ENCODE results near the gene HOXB3. TPM values are rescaled to one million over a fixed set of nuclear protein-coding genes. Genes with fewer than 3 reads are reported as not detected.
A peak's percentile ranks its signal among the peaks of the same experiment; 100 is the strongest.

The HOXB3 gene
- 100 to 1,000 TPM; 105 to 150 (median 118) TPM for polyA plus RNA-seq (ENCODE audit: insufficient read length in 3 of 3)

DNA sequence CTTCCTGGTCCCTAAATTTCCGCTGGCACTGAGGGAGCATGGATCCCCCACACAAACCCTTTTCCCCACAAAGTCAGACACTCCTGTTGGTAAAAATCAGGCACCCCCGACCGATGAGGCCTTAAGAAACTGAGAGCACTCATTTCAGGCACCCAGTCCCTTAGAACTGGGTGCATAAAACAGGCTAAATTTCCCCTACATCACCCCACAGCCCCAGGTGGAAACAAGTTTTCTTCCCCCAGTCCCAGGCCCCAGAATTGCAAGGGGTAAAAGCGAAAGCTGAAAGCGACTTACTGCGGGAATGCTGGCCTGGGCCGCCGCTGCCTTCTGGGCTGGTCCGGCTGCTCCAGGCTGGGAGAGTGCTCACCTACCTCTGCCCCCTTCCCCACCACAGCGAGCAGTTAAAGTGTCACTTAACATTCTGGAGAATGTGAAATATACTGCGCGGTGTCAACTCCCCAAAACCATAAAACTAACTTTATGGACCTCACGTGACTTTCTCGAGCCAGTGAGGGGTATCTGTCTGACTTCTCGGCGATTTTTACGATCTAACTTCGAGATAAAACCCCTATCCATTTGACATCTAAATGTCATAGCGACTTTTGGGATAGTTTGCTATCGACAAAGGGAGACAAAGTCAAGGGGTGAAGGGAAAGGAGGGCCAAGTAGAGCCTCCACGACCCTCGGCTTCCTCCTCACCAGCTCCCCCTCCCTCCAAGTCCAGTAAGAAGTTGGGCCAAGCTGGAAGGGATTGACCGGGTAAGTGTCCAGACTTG is at the start of gene HOXB3:
Gene HOXB3 (minus strand): TSS at position 411 of the 776 bp plus-strand sequence. CDS start 37,767 bp downstream, outside the sequence.
- DNase-seq (ENCODE audit: low read depth in 3 of 3, low spot score in 2 of 3), result peak in 2 of 3 donors; percentile 92

DNA sequence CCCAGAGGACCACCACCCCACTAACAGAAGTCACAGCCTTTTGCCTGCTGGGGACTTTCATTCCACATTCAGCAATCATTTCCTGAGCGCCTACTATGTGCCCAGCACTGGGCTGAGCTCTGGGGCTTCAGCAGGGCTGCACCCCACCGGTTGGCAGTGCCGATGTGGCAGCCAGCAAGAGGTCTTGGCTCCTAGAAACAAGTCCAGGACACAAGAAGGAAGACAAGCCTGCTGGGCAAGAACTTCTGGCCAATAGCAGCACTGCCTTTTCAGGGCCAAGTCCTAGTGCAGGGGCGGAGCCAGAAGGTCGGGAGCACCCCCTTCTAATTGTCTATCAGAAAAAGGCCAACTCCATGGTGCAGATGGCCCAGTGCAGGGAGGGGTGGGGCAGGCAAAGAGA is 49.1 kb upstream of the HOXB3 start:
- no peak for DNase-seq (ENCODE audit: low read depth in 3 of 3, low spot score in 2 of 3)

DNA sequence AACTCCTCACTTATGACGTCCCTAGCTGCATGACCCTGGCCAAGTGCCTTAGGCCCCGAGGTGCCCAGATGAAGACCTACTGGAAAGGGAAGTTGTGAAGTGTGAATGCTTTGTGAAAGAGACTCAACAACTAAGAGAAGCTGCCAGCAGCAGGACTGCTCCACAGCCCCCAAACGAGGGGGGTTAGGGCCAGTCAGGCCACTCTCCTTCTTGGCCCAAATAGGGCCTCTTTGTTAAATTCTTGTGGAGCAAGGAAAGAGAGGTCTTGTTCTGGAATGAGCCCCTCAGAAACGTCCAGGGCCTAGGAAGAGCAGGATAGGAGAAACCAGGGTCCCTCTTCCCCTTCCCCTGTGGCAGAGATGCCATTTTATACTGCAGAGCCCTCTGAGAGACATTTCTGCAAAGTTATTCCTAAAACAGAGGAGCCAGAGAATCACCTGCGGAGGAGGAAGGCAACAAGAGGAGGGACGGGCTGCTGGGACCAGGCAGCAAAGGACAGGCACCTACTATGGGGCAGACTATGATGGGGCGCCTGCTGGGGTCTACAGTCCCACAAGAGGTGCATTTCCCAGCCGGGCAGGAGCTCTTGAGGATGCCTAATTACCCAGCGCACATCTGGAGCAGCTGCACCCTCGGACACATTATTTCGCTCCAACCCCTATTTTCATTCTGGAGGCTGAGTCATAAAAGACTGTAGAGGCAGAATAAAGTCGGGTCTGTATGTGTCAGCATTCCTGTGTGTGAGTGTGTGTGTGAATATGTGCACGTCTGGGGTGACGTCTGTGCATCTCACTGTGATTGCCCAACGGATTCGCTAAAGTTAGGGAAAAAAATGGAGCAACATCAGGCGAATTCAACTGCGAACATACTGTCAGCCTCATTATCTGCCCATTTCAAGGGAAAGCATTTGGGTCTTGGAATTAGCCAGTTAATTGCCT is 47.6 kb upstream of the HOXB3 start:
- no peak for DNase-seq (ENCODE audit: low read depth in 3 of 3, low spot score in 2 of 3)

DNA sequence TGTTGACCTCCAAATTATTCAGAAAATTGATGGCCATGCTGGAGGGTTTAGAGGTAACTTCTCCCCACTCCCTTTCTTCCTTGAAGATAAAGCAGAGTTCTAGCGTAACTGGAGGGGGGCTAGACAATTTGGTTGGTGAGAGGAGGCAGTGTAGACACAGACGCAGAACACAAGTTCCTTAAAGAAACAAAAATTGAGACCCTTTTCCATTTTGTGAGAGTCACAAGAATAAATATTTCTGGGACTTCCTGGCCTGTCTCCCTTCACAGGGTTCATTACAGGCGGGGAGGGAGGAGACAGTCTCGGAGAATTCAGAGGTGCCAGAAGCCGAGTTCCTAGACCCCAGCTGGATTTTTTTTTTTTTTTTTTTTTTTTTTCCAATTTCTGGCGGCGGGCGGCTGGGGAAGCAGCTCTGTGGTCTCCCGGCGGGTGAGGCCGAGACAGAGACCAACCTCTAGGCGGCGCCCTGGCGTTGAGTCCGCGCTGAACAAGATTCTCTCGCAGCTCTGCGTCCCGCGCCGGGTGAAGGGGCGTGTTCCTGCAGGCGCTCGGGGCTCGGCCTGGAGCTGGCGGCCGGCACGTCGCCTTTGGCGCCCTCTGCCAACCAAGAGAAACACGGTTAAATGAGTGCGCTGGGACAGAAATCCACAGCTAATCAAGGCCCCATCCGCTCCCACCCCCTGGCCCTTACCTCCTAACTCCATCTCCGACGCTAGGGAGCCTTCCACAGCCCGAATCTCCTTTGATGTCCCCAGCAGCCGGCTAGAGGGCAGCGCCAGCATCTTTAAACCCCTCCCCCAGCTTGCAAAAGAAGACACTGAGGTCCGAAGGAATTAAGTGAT is 46.4 kb upstream of the HOXB3 start:
- no peak for DNase-seq (ENCODE audit: low read depth in 3 of 3, low spot score in 2 of 3)

DNA sequence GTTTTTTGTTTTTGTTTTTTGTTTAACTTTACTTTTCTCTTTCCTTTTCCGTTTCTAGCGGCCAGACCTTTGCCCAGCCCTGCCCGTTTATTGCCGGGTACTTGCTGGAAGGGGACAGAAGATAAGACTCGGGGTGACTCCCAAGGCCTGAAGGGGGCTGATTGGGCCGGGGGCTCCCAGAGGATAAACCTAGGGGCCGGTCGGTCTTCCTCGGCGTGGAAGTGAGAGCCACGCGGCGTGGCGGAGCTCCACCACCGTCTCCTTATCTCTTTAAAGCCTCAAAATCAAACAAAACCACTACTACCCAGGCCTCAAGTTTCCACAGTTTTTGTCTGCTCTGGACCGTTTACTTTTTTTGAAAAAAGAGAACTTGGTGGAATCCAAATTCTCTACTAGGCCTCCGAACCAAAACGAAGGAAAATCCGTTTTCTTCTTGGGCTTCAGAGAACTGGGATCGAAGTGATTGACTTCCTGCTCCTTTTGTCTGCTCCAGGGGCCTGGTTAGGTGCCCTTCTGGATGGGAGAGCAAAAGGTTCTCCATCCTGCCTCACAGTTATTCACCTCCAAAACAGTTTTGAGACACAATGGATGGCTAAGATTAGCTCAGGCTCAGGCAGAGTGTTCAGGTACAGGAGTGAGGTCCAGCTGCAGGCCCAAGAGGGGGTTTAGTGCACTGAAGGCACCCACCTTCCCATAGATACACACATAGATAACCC is 44.6 kb upstream of the HOXB3 start:
- DNase-seq (ENCODE audit: low read depth in 3 of 3, low spot score in 2 of 3), result no peak

DNA sequence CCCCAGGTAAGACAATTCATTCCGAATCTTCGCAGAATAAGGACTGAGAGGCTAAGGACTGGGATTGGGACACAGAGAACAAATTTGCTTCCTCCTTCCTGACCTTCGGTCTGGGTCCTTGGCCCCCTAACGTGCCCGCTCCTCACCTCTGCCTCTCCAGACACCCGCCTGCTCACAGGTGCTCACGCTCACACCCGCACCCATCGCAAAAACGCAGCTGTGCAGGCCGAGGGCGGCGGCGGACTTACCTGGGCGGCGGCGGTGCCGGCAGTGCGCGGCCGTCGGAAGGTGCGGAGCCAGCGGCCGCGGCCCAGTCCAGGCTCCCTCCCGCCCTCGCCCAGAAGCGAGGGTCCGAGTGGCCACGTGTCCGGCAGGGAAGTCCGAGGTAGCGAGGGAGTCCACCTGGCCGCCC is 43.2 kb upstream of the HOXB3 start:
- DNase-seq (ENCODE audit: low read depth in 3 of 3, low spot score in 2 of 3), result no peak

DNA sequence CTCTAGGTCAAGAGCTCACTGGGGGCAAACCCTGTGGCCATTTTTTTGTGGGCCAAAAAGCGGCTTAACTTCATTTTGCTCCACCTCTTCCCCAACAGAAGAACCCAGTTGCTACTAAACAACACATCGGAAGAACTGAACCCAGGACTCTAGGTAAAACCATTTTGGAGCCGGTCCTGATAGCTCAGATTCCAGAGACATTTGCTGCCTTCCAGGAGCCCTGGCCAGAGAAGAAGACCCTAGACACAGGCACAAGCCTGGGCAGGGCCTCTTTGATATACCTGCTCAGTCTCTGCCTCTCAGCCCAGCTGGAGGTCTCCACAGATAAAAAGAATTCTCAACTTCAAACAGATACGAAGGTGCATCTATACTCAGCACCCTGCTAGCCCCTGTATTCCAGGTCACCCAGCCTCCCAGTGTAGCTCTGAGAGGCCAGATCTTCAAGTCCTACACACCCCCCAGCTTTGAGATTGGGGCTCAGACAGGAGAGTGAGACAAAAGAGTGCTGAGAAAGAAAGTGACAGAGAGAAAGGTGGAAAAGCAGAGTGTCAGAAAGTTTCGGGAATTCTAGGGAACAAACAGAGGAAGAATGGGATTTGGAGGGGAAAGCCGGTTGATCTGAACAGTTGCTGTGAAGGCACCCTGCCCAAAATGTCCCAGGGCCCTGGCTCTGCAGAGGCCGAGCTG is 42.7 kb upstream of the HOXB3 start:
- DNase-seq (ENCODE audit: low read depth in 3 of 3, low spot score in 2 of 3), result no peak

DNA sequence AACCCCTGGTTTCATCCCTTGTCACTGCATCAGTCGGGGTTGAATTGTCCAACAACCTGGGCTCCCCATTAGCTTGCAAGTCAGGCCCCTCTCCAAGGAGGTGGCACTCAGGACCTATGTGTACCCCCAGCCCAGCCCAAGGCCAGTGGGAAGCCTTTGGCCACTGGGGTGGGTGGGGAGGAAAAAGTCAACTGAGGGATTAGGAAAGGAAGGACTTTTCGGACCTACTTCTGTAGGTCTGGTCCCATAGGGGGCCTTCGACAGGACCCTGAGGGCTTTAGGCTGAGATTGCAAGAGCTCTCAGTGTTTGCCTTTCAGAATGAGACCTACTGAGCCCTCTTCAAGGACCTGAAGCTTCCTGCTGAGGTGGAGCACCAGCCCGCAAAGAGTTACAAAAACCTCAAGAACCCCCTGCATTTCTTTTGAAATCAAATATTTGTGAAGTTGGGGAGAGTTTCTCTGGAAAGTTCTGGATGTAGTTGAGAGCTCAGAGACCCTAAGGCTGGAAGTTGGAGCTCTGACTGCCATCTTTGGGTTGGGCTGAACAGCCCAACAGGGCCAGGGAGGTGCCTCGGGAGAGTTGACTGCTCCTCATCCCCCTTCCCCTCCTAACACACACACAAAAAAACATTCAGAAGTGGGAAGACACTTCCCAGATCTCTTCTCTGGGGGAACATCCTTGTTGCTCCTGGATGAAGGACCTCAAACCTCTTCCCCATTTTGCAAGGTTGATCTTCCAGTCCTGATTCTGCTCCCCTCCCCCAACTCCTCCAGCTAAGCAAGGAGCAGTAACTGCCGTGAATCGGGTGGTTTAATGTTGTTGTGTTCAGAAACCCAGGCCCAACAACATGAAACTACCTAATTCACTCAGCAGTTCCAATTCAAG is 41.9 kb upstream of the HOXB3 start:
- DNase-seq (ENCODE audit: low read depth in 3 of 3, low spot score in 2 of 3), result no peak

DNA sequence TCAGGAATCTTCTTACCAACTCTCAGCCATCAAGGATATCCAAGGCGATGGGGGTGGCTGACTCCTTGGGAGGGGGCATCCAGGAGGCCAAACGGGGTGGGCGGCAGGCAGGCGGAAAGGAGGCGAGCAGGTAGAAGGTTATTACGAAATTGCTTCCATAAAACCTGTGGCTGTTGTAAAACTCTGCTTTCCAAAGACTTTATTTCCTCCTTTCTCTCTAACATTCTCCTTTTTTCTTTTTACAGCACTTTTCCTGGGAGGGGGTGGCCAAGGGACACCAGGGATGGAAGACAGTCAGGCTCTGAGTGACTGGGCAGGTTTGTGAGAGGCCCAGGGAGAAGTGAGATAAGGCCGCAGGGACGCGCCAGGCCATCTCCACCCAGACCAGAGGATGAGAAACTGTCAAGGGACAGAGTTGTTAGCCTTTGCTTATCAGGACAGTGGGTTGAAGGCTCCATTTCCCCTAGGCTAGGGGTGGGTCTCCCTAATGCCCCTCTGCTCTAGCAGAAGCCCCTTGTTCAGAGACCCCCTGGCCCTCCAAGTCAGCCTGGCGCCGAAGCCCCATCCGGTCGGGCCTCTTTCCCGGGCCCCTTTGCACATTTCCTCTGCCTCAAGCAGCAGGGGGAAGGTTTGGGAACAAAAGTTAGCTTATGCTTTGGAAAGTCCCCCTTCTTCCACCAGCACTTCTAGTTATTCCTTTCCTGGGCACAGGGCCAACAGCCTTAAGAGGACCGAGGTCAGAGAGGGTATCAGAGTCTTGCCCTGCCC is 41.1 kb upstream of the HOXB3 start:
- DNase-seq (ENCODE audit: low read depth in 3 of 3, low spot score in 2 of 3), result no peak

DNA sequence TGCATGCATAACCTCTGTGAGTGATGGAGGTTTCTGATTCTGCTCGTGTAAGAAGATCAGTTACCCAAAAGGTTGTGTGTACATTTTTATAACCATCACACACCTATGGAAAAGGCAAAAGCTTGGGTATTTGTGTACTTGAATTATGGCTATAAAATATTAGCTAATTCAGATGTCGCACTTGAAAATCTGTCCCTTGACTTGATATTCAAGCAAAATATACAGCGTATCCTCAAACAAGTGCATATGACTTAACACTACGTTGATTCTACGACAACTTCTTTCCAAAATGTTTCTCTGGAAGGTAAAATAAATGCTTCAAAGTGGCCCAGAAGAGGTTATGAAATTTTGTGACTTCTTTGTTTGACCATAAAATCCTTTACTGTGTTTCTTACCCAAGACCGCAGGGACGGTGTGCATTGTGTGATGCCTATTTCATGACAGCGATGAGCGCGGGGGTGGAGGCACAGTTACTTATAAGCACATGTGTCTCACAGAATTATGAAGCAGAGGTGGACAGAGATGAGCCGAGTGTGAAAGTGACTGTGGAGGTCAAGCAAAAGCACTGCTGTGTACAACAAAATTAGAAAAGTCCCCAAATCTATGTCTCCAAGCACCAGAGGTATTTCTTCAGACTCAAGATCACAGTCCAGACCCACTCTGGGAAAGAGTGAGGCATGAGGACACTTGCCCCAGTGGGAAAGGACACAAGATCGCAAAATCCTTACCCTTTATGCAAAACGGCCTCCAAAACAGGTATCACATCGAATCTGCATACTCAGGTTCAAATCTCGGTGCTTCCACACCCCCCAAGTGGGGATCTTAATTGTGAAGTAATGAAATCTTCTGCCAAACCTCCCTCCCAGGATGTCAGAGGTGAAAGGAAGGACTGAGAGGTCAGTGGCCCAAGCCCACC is 40.2 kb upstream of the HOXB3 start:
- no peak for DNase-seq (ENCODE audit: low read depth in 3 of 3, low spot score in 2 of 3)

DNA sequence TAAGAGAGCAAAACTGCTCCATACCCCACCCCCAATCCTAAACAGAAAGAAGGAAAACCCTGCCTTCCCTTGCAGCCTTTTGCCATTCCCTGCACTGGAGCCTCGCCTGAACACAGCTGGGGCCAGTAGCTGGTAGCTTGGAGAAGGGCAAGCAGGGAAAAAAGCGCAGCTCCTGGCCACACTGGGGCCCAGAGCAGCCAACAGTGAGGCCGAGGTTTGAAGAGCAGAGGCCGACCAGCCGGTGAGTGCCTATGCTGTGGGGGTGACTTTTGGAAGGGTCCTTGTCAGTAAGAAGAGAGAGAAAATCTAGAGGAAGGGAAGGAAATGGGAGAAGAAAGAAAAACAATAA is 39.3 kb upstream of the HOXB3 start:
- no peak for DNase-seq (ENCODE audit: low read depth in 3 of 3, low spot score in 2 of 3)

DNA sequence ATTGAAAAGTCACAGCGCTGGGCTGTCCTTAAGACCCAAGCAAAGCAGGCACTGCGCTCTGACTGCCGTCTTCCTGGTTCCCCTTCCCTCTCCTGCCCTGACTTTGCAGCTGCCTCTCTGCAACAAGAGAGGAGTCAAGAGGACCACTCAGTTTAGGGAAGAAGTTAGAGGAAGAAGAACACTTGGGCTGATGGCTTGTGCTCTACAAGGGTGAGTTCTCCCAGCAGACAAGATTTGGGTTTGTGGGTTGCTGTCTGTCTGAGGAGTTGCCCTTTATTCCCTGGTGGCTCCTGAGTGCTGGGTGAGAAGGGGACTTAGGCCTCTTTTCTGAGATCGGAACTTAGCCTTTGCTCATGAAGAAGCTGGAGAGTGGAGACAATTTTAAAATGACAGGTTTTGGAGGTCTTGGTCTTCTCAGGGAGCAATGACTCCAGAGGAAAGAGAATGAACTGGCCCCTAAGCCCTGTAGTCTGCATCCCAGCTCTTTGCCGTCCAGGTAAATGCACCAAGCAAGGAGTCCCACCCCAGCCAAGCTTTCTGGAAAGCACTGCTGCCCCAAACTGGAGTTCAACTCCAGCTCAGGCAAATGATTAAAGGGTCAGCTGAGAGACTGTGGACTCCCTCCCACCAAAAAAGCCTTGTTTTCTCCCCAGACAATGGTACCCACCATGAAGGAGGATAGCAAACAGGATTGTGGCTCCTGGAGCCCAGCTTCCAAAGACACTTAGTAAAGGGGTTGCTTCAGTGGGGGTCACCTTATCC is 38.8 kb upstream of the HOXB3 start:
- no peak for DNase-seq (ENCODE audit: low read depth in 3 of 3, low spot score in 2 of 3)

DNA sequence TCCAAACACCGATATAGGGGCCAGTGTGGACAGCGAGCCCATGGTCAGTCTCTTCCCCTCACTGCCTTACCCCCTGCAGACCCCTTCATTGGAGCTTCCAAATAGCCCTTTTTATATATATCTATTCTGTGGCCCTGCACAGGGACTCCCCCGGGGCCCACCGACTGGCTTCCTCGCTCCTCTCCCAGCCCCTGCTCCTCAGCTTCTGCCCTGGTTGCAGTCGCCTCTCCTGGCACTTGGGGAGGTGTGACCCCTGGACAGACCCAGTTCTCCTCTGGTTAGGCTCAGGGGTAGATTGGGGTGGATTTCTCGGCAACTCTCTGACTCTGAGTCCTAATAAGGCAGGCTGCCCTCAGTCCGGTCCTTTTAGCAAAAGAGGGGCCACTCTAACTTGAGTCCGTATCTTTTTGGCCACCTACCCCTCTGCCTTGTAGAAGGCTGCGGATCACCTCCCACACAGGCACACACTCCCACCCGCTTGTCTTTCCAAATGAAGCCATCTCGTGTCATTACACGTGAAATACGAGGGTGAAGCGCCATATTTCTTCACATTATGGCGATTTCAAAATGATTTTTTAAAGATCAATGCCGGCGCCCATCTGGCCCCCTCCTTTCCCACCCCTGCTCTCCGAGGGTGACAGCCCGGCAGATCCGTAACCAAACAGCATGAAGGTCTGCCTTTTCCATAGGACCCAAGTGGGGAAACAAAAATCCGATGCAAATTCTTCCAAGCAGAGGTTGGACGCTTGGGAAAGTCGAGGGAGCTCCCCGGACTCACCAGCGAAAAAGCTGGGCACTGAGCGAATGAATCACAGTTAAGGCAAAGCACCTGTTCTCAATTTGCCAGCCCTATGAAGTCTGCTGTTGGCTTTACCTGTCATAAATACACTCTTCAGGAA is 37.8 kb upstream of the HOXB3 start:
- DNase-seq (ENCODE audit: low read depth in 3 of 3, low spot score in 2 of 3), result no peak

DNA sequence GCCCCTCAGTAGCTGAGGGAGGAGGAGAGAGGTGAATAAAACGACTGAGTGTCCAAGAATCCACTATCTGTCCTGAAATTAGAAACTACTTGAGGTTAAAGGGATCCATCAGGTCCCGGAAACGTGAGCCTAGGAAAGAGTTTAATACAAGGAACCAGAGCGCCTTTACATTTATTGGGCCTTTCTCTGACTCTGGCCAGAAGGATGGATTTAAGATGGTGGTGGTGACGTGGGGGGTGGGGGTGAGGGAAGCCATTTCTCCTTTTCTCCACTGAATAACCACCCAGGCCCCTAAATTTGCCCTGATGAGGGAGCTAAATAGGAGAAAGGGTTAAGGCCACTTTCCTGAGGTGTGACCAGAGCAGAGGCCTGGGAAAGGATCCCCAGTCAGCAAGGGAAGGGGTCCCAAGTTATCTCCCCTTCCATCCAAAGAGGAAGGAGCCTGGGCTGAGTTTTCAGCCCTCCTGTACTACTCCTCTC is 37.1 kb upstream of the HOXB3 start:
- no peak for DNase-seq (ENCODE audit: low read depth in 3 of 3, low spot score in 2 of 3)

All from right renal cortex interstitium (tissue), 3 donors.